GM19023 (cell line): Measurements from ENCODE around the gene AGBL1.

Source experiments
- ATAC-seq: cut with Tn5 transposase; IDR thresholded peaks from one replicate; pipeline ENCODE4 v1.9.1; 2021; ENCODE audit warnings: mild to moderate bottlenecking, moderate library complexity; ENCODE audit not compliant: unreplicated experiment

AGBL1 gene

DNA sequence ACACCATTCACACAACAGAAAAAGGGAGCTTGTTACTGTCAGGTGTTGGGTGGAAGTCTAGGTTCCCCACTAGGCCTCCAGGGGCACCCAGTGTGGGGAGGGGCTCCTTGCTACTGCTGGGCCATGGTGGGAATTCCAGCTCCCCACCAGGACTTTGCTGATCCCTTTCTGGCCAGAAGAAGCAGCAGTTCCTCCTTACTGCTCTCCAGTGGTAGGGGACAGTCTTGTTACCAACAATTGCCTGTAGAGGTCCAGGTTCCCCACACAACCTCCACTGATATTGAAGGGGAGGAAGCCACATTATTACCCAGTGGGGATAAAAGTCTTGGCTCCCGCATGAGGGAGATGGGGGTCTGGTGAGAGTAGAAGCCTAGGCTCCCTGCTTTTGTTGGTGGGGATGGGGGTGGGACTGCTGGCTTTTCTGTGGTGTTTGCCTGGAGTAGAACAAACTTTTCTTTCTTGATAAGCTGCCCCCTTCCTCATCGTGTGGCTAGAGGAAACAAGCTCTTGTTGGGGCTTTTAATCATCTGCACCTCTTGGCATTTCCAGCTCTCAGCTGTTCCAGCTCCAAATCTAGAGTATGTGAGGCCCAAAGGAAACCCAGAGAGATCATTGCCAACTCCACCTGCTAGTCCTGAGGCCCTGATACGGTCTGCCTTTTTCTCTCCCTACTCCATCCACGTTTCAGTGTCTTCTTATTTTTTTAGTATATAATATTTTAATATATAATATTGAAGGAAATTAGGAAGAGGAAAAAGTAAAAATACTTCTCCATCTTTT, 824.2 kb downstream of the AGBL1 start:
- ATAC-seq = no peak

DNA sequence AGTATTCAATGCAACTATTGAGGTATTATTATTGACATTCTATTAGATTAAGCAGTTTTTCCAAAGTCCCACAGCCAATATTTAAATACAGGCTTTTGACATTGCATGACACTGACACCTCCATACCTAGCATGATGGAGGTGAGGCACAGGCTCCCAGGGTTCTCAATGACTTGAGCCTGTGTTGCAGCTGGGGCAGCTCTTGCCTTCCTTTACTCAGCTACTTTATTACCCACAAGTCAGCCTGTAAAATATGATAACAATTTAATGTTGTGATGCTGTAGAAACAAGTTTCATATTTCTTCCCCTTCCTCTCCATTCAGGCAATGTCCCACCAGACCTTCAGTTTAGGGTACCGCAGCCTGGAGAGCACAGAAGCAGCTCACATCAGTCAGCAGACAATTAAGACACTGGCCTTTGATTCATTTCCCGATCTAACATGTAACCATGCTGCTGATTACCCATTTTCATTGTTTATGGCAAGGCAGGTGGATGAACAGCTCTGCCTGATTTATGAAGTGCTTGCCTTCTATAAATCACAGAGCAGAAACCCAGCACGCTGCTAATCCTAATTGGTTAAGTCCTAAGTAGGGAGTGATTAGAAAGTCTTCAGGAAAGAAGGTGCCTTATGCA, 826.1 kb downstream of the AGBL1 start:
- ATAC-seq = no peak

DNA sequence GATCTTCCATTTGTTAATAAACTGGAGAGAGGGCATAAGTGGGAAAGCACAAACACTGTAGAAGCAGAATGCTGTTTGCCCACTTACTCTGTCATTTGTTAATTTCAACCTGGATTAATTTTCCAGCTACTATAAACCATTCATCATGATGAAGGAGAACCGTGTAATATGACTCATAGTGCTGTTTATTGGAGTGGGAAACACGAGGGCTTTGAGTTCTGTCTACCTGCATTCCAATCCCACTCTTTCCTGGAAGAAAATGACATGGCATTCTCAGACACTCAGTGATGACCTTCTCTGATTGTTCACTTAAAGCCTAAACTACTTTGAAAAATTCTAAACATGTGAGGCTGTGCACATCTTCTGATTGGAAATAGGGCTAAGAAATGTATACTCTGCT, 826.7 kb downstream of the AGBL1 start:
- no peak for ATAC-seq

DNA sequence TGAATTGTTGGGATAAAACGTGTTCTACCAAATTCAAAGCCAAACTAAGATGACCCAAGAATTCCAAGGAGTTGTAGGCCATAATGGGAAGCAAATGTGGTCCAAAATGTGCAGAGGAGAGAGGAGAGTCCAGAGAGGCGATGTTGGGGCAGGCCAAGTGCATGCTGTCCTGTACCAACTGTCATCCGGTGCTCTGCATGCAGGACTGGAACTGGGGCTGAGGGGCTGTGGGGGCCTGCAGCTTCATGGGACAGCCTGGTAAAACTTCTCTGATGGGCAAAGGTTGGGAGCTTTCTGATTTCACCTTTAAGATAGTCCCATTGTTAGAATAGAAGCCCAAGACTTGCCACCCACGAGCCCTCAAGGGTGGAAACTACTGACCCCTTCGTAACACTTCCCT, 831.4 kb downstream of the AGBL1 start:
- ATAC-seq = no peak

DNA sequence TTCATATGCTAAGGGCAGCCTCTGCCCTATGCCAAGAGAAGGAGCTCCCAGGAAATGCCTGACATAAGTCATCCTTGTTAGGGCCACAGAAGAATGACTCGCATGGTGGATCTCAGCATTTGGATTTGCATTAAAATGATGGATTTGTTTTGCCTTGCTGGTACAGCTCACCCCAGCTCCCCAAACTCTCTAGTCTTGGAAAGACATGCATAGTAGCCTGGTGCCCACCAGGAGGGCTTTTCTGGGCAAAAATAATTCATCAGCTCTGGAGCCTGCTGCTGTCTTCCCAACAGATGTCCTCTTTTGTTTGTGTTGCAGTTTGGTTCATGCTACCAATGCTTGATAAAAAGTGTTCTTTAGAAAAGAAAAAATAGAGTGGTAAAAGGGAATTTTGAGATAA, 833.0 kb downstream of the AGBL1 start:
- ATAC-seq = no peak

DNA sequence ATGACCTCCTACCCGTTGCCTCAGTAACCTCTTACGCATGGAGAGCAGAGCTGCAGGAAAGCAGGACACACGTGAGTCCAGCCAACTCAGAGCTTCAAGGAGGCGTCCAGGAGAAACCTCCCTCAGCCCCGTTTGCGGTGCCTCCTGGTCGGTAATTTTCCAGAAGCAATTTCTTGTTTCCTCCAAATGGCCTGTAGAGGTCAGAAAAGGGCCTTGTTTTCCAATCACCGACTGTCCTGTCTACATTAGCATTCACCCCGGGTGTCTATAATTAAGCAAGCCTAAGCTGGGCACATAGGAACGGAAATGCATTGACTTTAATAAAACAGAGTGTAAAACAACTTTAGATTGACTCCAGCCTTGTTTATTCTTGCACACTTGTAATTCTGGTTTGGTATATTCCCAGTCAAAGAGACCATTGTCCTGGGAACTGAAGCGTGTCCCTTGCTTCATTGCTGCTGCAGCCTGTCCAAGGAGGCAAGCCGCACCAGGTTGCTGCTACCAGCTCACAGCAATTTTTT, 836.2 kb downstream of the AGBL1 start:
- no peak for ATAC-seq

DNA sequence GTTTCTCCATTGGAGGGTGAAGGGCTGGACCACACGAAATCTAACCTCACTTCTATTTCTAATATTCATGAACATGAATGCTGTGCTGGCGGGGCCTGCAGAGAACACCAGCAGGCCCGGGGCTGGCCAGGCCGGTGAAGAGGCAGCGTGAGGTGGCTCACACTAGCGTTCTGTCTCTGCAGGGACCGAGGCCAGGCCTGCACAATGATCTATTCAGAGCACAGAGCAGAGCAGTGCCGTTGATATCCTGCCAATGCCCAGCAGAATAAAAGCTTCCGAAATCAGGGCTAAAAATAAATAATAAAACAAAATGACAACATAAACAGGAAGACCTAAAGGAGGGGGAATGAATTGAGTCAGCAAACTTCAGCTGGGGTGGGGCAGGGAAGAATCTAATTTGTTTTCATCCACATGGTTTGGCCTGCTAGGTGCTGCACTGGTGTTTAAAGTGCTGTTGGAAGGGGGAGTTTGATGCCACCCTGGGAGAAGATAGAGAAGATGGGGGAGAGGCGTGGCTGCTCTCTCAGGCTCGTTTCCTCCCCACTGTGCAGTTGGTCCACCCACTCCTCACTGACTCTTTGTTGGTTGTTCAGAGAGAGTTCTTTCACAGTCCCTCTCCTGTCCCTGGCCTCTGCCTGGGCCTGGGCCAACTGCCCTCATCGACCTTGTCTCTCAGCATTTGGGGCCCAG, 837.1 kb downstream of the AGBL1 start:
- no peak for ATAC-seq

DNA sequence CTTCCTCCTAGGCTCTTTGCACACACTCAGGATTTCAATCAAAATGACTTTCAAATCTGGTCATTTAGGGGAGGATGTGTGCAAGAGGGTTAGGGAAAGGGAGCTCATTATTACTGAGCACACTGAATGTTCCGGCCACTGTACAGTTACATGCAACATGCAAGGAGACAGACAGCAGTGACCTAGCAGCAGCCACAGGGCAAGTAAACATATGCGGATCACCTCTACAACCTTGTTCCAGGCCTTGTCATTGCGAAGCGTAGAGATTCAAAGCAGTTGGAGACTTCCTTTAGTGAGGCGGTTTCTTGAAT, 837.6 kb downstream of the AGBL1 start:
- ATAC-seq = no peak

DNA sequence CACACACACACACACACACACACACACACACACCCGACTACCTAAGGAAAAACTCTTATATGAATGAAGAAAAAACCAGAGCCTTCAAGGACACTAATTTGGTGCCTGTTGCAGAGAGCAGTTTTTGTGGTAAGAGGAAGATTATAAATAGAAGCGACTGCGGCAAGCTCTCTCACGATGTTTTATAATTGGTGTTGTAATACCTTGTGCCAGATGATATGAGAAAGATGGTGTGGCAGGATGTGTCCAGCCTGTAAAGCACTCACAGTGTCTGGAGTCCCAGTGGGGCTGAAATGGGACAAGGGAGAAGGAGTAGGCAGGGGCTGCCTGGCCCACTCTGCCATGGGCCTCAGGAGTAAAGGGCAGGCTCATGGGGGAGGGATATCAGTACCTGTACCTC, 839.9 kb downstream of the AGBL1 start:
- ATAC-seq = no peak

DNA sequence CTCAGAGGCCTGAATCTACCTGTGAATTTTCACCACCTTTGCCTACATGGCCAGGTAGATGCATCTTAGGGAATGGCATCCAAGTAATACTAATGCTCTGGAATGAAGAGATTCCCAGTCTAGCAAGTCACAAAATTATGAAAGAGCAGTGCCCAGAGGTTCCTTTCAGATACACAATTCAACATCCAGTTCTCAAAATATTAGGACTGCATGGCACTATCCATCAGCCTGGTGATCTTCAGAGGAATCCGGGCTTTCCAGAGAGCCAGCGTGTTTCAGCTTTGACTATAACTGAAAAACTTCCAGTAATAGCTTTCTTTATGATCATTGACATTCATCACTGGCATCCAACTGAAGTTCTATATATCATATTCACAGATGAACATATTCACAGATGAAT, 849.8 kb downstream of the AGBL1 start:
- no peak for ATAC-seq

DNA sequence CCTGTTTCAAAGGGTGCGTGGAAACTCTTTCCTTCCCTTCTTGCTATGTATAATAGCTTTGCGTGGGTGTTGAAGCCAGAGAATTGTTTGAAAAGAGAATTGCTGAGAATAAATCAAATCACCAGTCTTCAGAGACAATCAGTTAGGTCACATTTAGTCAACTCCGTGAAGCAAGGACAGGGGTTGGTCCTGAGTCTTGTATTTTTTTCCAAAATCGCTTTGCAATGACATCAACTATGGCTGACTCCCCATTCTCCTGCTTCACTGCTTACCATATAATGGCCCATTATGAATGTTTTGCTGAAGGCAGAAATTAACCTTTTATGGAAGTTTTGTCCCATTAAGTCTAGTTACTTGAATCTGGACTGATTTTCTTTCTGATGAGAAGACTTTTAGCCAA, 852.8 kb downstream of the AGBL1 start:
- no peak for ATAC-seq

DNA sequence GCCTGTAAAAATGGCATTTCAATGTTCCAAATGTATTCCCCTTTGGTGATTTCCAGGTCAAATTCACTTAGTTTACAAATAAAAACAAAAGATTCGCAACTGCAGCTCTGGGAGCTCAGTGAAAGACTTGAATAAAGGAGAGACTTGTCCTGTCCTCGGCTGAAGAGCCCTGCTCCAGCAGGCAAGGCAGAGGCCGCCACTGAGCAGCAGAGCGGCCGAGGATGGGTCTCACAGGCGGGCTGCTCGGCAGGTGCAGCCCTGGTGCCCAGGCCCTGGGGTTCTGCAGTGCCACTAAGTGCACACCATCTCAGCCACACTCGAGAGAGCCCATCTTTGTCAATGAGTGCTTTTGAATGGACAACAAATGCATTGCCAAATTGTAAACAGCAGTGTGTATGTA, 856.2 kb downstream of the AGBL1 start:
- no peak for ATAC-seq

DNA sequence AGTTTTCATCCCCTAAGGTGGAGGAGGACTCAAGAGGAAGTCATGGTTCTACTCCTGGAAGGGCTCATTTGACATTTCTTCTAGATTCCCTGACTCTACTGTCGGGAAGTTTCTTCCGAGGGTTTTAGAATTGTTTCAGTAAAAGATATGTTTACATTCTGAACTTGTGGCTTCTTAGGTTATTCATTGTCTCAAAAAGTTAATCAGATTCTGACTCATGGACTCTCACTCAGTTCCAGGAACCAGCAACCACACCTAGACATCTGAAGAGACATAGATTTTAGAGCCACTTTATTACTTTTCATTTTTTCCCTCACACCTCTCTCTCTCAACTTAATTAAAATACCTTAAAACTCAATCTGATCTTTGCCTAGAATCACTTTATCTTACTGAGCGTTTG, 862.6 kb downstream of the AGBL1 start:
- ATAC-seq = no peak

DNA sequence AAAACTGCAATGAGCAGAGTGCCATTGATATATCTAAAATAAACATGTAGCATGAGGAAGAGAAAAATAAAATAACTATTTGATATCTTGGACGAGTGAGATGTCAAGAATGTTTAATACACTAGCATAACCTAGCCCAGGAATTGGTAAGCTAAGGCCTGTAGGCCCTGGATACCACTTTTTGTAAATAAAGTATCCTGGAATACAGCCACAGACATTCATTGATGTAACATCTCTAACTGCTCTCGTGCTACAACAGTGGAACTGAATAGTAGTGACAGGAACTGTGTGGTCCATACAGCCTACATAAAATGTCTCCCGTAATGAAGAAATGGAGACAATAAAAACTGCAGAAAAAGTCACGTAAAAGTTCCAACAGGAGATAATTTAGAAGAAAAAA, 869.0 kb downstream of the AGBL1 start:
- no peak for ATAC-seq

DNA sequence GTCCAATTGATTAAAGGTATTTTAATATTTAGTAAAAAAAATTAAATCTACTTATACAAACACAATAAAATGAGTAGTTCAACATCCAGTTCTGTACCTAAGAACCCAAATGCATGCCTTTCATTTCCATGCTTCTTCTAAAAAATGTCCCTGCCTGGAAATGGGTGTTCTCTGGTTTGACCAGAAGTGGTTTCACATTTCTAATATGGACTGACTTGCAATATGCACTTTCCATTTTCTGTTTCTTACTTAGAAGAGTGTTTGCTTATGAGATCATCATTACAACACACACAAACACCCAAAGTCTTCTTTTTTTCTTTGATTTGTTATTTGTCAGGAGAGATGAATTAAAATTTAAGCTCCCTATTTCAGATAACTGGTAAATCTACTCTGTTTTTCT, 879.6 kb downstream of the AGBL1 start:
- no peak for ATAC-seq

DNA sequence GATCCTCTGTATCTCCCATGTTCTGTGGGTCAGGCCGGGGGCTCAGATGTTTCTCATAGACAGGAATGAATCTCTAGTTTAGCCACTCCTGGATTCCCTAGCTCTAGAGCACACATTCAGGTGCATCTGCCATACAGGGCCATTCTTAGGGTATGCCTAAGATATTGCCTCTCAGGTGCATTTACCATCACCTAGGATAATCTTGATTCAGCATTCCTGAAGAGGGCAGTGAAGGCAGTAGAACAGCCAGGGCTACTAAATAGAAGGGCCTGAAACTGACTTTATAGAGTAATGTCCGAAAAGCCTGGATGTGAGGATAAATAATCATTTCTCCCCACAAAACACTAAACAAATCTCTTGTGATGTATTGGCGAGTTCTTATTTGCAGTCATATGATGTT, 882.0 kb downstream of the AGBL1 start:
- no peak for ATAC-seq

DNA sequence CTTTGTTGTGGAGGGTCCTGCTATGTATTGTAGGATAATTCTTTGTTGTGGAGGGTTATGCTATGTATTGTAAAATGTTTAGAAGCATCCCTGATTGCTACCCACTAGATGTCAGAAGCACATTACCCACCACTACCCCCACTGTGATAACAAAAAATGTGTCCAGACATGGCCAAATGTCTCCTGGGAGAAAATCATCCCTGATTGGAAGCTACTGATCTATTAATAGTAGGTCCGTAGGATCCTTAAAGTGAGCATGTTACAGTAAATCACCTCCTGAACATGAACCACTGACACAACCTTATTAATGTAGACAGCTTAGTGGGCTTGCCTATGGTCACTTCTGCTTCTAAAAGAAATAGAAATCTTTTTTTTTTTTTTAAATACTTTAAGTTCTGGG, 884.6 kb downstream of the AGBL1 start:
- no peak for ATAC-seq

DNA sequence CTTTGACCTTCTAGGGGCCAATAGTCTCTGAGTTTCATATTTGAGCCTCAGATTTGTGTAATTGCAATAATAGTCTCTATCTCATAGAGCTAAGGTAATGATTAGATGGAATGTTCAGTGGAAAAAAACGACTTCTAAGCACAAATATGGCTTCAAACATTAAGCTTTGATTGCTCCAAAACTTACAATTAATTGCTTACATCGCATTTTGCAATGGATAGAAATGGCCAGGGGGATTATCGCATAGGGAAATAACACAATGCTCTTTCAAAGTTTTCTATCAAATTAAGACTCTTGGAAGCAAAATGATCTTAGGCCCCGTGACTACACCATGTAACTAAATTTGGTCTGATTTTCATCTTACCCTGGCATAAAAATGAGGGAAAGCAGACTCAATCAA, 888.6 kb downstream of the AGBL1 start:
- ATAC-seq = no peak

DNA sequence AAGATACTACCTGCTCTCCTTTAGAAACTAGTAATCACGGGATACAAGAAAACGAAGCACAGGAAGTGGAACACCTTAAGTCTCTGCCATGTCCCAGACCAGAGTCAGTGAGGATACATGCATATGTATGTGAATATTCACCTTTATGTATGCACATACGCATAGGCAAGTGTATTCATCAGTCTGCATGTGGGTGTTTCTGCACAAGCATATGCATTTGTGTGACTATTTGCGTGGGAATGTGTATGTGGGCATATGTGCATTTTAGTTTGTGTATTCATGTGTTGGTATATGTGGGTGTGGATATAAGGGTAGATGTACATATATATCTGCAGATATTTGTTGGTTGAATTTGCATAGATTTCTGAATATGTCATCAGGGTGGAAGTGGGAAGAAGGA, 889.7 kb downstream of the AGBL1 start:
- no peak for ATAC-seq

DNA sequence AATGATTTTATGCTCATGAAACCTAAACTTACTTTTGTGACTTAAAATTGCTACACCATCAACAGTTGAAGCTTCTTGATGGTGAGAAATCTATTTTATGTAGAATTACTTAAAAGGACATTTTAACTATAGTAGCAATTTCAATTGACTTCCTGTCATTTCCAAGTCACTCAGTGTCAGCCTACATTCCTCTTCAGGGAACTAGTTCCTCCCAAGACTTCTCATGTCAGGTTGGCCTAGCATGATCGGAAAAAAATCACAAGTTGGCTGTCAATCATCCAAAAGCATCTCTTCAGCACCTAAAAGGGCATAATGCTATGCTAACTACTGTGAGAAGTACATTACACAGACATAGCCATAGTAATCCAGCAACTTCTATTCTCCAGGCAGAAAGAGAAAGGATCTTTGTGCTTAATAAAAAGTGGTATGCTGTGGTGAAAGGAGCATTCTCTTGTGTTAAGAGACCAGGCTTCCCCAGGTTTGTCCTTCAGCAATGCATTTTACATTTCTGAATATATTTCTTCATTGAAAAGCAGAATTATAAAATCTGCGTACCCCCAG, 893.7 kb downstream of the AGBL1 start:
- ATAC-seq = no peak

DNA sequence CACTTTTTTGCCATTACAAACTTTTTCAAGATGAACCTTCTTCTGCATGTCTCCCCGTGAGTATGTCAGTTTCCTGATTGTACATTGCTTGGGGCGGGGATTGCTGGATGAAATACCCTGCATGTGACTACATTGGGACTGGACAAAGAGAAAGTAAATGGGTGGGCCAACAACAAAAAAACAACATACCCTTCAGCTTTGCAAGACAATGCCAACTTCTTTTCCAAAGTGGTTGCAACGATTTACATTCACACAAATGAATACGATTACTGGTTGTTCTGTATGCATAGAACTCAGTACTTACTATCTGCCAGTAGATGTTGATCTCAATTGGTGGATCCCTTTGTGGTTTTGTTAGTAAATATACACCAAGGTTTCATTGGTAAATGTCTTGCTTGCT, 908.4 kb downstream of the AGBL1 start:
- no peak for ATAC-seq

DNA sequence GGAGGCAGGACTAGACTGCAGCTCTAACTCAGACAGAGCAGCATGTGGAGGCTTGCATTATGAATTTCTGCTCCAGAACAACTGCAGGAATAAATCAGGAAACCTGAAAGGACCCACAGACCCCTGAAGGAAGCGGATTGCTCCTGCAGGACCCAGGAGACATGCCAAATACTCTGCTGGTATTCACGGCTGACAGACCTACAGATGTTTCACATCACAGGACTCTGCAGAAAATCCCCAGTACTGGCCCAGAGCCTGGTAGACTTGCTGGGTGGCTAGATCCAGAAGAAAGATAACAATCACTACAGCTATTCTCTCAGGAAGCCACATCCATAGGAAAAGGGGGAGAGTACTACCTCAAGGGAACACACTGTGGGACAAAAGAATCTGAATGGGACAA, 942.1 kb downstream of the AGBL1 start:
- ATAC-seq = no peak
